ENCODE measurements around the gene NAALADL2.

NAALADL2 gene

GRCh38 chr3:175640958-175641357 is 781.8 kb downstream of the NAALADL2 start:
- no peak for DNase-seq (ENCODE audit: low read depth in 3 of 3, low spot score in 1 of 3)

GRCh38 chr3:175646865-175647264 is 787.7 kb downstream of the NAALADL2 start:
- DNase-seq (ENCODE audit: low read depth in 3 of 3, low spot score in 1 of 3) = no peak

- DNase-seq (ENCODE audit: low read depth in 3 of 3, low spot score in 1 of 3) = no peak
Measured at GRCh38 chr3:175648899-175649298, 789.8 kb downstream of the NAALADL2 start.

- DNase-seq (ENCODE audit: low read depth in 3 of 3, low spot score in 1 of 3) = no peak
Measured at GRCh38 chr3:175651716-175652115, 792.6 kb downstream of the NAALADL2 start.

- DNase-seq (ENCODE audit: low read depth in 3 of 3, low spot score in 1 of 3) = no peak
Measured at GRCh38 chr3:175655351-175655750, 796.2 kb downstream of the NAALADL2 start.

- no peak for DNase-seq (ENCODE audit: low read depth in 3 of 3, low spot score in 1 of 3)
Measured at GRCh38 chr3:175656461-175656860, 797.3 kb downstream of the NAALADL2 start.

GRCh38 chr3:175659670-175660350 is 800.7 kb downstream of the NAALADL2 start:
- DNase-seq (ENCODE audit: low read depth in 3 of 3, low spot score in 1 of 3) = no peak

GRCh38 chr3:175662815-175663214 is 803.7 kb downstream of the NAALADL2 start:
- no peak for DNase-seq (ENCODE audit: low read depth in 3 of 3, low spot score in 1 of 3)

- DNase-seq (ENCODE audit: low read depth in 3 of 3, low spot score in 1 of 3) = no peak
Measured at GRCh38 chr3:175664911-175665310, 805.8 kb downstream of the NAALADL2 start.

GRCh38 chr3:175668300-175668699 is 809.2 kb downstream of the NAALADL2 start:
- DNase-seq (ENCODE audit: low read depth in 3 of 3, low spot score in 1 of 3) = no peak

GRCh38 chr3:175670557-175670956 is 811.4 kb downstream of the NAALADL2 start:
- DNase-seq (ENCODE audit: low read depth in 3 of 3, low spot score in 1 of 3) = no peak

- DNase-seq (ENCODE audit: low read depth in 3 of 3, low spot score in 1 of 3) = no peak
Measured at GRCh38 chr3:175672119-175672689, 813.1 kb downstream of the NAALADL2 start.

GRCh38 chr3:175679568-175679967 is 820.4 kb downstream of the NAALADL2 start:
- no peak for DNase-seq (ENCODE audit: low read depth in 3 of 3, low spot score in 1 of 3)

GRCh38 chr3:175692256-175692655 is 833.1 kb downstream of the NAALADL2 start:
- no peak for DNase-seq (ENCODE audit: low read depth in 3 of 3, low spot score in 1 of 3)

GRCh38 chr3:175695251-175695650 is 836.1 kb downstream of the NAALADL2 start:
- no peak for DNase-seq (ENCODE audit: low read depth in 3 of 3, low spot score in 1 of 3)

GRCh38 chr3:175702956-175703355 is 843.8 kb downstream of the NAALADL2 start:
- DNase-seq (ENCODE audit: low read depth in 3 of 3, low spot score in 1 of 3) = no peak

- DNase-seq (ENCODE audit: low read depth in 3 of 3, low spot score in 1 of 3) = no peak
Measured at GRCh38 chr3:175704366-175705055, 845.4 kb downstream of the NAALADL2 start.

- no peak for DNase-seq (ENCODE audit: low read depth in 3 of 3, low spot score in 1 of 3)
Measured at GRCh38 chr3:175713268-175713667, 854.1 kb downstream of the NAALADL2 start.

GRCh38 chr3:175716446-175716845 is 857.3 kb downstream of the NAALADL2 start:
- DNase-seq (ENCODE audit: low read depth in 3 of 3, low spot score in 1 of 3) = no peak

GRCh38 chr3:175726228-175726627 is 867.1 kb downstream of the NAALADL2 start:
- no peak for DNase-seq (ENCODE audit: low read depth in 3 of 3, low spot score in 1 of 3)

GRCh38 chr3:175728566-175728965 is 869.4 kb downstream of the NAALADL2 start:
- DNase-seq (ENCODE audit: low read depth in 3 of 3, low spot score in 1 of 3) = no peak

- no peak for DNase-seq (ENCODE audit: low read depth in 3 of 3, low spot score in 1 of 3)
Measured at GRCh38 chr3:175729466-175729865, 870.3 kb downstream of the NAALADL2 start.

Data from stimulated activated CD4-positive, alpha-beta T cell treated with anti-CD3 and anti-CD28 coated beads, TNF-alpha, amount 100 ng/mL, for 1 hour (primary cell).